ENCODE measurements around the gene SULT2A1.

Gene SULT2A1

GRCh38 chr19:47824396-47824795 lies 61.7 kb downstream of the SULT2A1 start:
- H3K27me3 ChIP-seq (ENCODE audit: control insufficient read depth, insufficient read depth, low read length), result no peaks in the 10 kb centered on the region
- no peak overlapping the region for H3K27ac ChIP-seq (ENCODE audit: low read length)
- H3K4me1 ChIP-seq (ENCODE audit: control insufficient read depth, low read depth, low read length), result peaks cover 24% of the 10 kb centered on the region
- no peak overlapping the region for H3K4me3 ChIP-seq (ENCODE audit: low read length)
- H3K36me3 ChIP-seq (ENCODE audit: control insufficient read depth, low read depth, low read length), result no peaks in the 10 kb centered on the region
- H3K9ac ChIP-seq (ENCODE audit: low read length), result no peak overlapping the region
- no peaks in the 10 kb centered on the region for H3K9me3 ChIP-seq (ENCODE audit: control insufficient read depth, low read depth, low read length)

- Histone ChIP-seq H3K4me1 (ENCODE audit: control insufficient read depth, low read depth, low read length) (peaks cover 22% of the 10 kb centered on the region), H3K9ac (ENCODE audit: low read length) (no peak within 1 kb of the TSS), H3K9me3 (ENCODE audit: control insufficient read depth, low read depth, low read length) (no peaks in the 10 kb centered on the region), H3K4me3 (ENCODE audit: low read length) (no peak within 1 kb of the TSS), H3K36me3 (ENCODE audit: control insufficient read depth, low read depth, low read length) (no peaks in the 10 kb centered on the region), H3K27ac (ENCODE audit: low read length) (no peak within 1 kb of the TSS), H3K27me3 (ENCODE audit: control insufficient read depth, insufficient read depth, low read length) (no peaks in the 10 kb centered on the region)
These were observed 64.6 kb downstream of the SULT2A1 start, which contains the start of gene CRX for GRCh38 chr19:47821460-47822020. Gene CRX (plus strand): TSS chr19:47821937. CDS start chr19:47834444, 12,507 bp downstream.
